WTC11 (cell line): ENCODE data around the gene TBRG4. TPM values are rescaled to one million over a fixed set of nuclear protein-coding genes. Genes with fewer than 3 reads are reported as not detected.

Experiments used
- ATAC-seq: fragments of 200-7000 bp; cut with Tn5 transposase; 2 replicates; pipeline ENCODE4 v1.10.0; 2021; ENCODE audit warnings: mild to moderate bottlenecking, moderate library complexity
- CTCF ChIA-PET: fragments of 300-600 bp; sonication (Branson Sonifier 250); formaldehyde crosslinking; loops from one replicate; lab custom pipeline; 2021; ENCODE audit warnings: antibody characterized with exemption; lab: Charles Lee
- POLR2A ChIA-PET: fragments of 350-600 bp; sonication (Branson Sonifier 250); formaldehyde crosslinking; loops from one replicate; lab custom pipeline; 2021; ENCODE audit warnings: antibody characterized with exemption; lab: Charles Lee
- DNase-seq: peaks from one replicate; pipeline ENCODE4 v3.0.0; 2021; ENCODE audit warnings: low spot score
- H3K27ac Mint-ChIP-seq: 2 replicates; pipeline ENCODE4 v1.8.0; 2021; ENCODE audit warnings: mixed read lengths
- H3K27me3 Mint-ChIP-seq: 2 replicates; pipeline ENCODE4 v1.8.0; 2021; ENCODE audit warnings: low read depth, mild to moderate bottlenecking, moderate library complexity, mixed read lengths
- H3K36me3 Mint-ChIP-seq: 2 replicates; pipeline ENCODE4 v1.8.0; 2021; ENCODE audit warnings: mixed read lengths
- H3K4me1 Mint-ChIP-seq: 2 replicates; pipeline ENCODE4 v1.8.0; 2022; ENCODE audit warnings: mixed read lengths
- H3K4me3 Mint-ChIP-seq: 2 replicates; pipeline ENCODE4 v1.8.0; 2021; ENCODE audit warnings: mild to moderate bottlenecking, moderate library complexity, mixed read lengths
- H3K9me3 Mint-ChIP-seq: 2 replicates; pipeline ENCODE4 v1.8.0; 2021; ENCODE audit warnings: mixed read lengths
- E2F1 ChIP-seq: sonication (generic); formaldehyde crosslinking; IDR thresholded peaks from 2 replicates; pipeline ENCODE4 v1.8.0; 2022; ENCODE audit warnings: mild to moderate bottlenecking, missing genetic modification reagents
- ETV6 ChIP-seq: sonication (generic); formaldehyde crosslinking; IDR thresholded peaks from 2 replicates; pipeline ENCODE4 v1.8.1; 2022; ENCODE audit warnings: mild to moderate bottlenecking, missing genetic modification reagents
- HMGA2 ChIP-seq: fragments of 250-450 bp; sonication (Bioruptor Pico); IDR thresholded peaks from 2 replicates; pipeline ENCODE4 v1.4.0; 2021; ENCODE audit warnings: mild to moderate bottlenecking, moderate library complexity
- JAZF1 ChIP-seq: fragments of 250-450 bp; sonication (Bioruptor Pico); IDR thresholded peaks from 2 replicates; pipeline ENCODE4 v1.9.0; 2021; ENCODE audit warnings: moderate library complexity, mild to moderate bottlenecking, inconsistent platforms
- NR2C2 ChIP-seq: sonication (generic); formaldehyde crosslinking; IDR thresholded peaks from 2 replicates; pipeline ENCODE4 v1.8.0; 2022; ENCODE audit warnings: mild to moderate bottlenecking, missing genetic modification reagents
- OVOL2 ChIP-seq: fragments of 250-450 bp; sonication (Bioruptor Pico); IDR thresholded peaks from 2 replicates; pipeline ENCODE4 v1.9.0; 2021; ENCODE audit warnings: mild to moderate bottlenecking, borderline replicate concordance
- ZNF138 ChIP-seq: sonication (generic); formaldehyde crosslinking; conservative IDR thresholded peaks from 2 replicates; pipeline ENCODE4 v1.8.1; 2022; ENCODE audit warnings: mild to moderate bottlenecking, moderate library complexity, missing genetic modification reagents
- ZNF532 ChIP-seq: fragments of 250-450 bp; sonication (Bioruptor Pico); IDR thresholded peaks from 2 replicates; pipeline ENCODE4 v1.9.0; 2021; ENCODE audit warnings: mild to moderate bottlenecking, borderline replicate concordance
- total RNA-seq: library from RNA; stranded (reverse); gene quantifications from 3 replicates; pipeline ENCODE4 v1.2.3, GENCODE V29; 2021
- TF ChIP-seq, protein P1 (sequence below): fragments of 250-450 bp; sonication (Bioruptor Pico); conservative IDR thresholded peaks from 2 replicates; pipeline ENCODE4 v1.9.0; 2021; ENCODE audit warnings: mild to moderate bottlenecking
- TF ChIP-seq, protein P2 (sequence below): sonication (generic); formaldehyde crosslinking; IDR thresholded peaks from 2 replicates; pipeline ENCODE4 v1.8.1; 2022; ENCODE audit warnings: mild to moderate bottlenecking, missing genetic modification reagents, moderate library complexity, borderline replicate concordance
- TF ChIP-seq, protein P3 (sequence below): sonication (generic); formaldehyde crosslinking; IDR thresholded peaks from 2 replicates; pipeline ENCODE4 v1.8.0; 2022; ENCODE audit warnings: mild to moderate bottlenecking, missing genetic modification reagents
- TF ChIP-seq, protein P4 (sequence below): sonication (generic); formaldehyde crosslinking; IDR thresholded peaks from 2 replicates; pipeline ENCODE4 v1.8.1; 2023; ENCODE audit warnings: mild to moderate bottlenecking, missing genetic modification reagents, borderline replicate concordance
- TF ChIP-seq, protein P5 (sequence below): sonication (generic); formaldehyde crosslinking; IDR thresholded peaks from 2 replicates; pipeline ENCODE4 v1.8.0; 2022; ENCODE audit warnings: mild to moderate bottlenecking, missing genetic modification reagents
- TF ChIP-seq, protein P6 (sequence below): fragments of 250-450 bp; sonication (Bioruptor Pico); IDR thresholded peaks from 2 replicates; pipeline ENCODE4 v2.1.2; 2022; ENCODE audit warnings: mild to moderate bottlenecking, moderate library complexity
- TF ChIP-seq, protein P7 (sequence below): fragments of 250-450 bp; sonication (Bioruptor Pico); IDR thresholded peaks from 2 replicates; pipeline ENCODE4 v1.9.0; 2021; ENCODE audit warnings: moderate library complexity, mild to moderate bottlenecking, inconsistent platforms, borderline replicate concordance
- TF ChIP-seq, protein P8 (sequence below): sonication (generic); formaldehyde crosslinking; IDR thresholded peaks from 2 replicates; pipeline ENCODE4 v1.8.1; 2023; ENCODE audit warnings: mild to moderate bottlenecking, missing genetic modification reagents, moderate library complexity

TBRG4 gene
- total RNA-seq, 1 experiment from 2014 or later = 167 TPM

GRCh38 chr7:45066409-45066808, 45.1 kb downstream of the TBRG4 start (continued):
- TF ChIP-seq ETV6 = no peak

DNA sequence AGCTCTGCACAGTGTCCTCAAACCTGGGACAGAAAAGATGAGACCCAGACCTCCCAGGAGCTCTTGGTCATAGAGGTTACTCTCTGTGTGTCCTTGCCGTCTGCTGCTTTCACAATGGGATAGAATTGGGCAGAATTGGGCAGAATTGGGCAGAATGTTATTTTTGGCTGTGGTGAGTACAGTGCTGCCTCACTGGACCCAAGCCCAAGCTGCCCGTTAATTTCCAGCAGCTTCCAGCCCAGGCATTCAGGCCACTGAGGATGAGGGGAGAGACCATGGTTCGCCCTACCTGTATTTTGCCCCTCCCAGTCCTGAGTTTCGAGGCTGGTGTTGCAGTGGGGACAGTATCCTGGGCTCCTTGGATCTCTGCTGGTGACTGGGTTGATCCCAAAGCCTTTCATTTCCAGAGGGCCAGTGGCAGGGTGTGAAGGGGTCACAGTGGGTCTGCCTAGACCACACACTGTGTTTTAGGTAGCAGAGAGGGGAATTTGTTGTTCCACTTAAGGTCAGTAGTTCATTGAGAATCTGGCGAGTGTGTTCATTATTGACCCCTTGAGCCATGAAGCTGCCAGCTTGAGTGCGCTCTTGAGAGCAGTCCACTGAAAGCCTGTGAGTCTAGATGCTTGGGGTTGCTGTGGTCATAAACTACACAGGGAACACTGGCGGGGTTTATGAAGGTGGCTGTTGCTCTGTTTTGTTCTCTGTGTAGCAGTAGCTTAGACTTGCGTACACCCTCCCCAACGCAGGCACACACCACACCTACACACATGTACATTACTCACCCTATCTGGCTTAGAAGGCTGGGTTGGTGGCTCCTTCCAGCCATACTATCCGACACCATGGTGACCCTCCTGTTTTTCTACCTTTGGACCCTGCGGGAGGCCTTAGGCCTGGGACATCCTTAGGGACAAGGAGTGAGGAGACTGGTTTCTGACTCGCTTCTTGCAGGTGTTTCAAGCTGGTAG, 46.2 kb downstream of the TBRG4 start:
- Mint-ChIP-seq H3K9me3 (no peaks in the 10 kb centered on the region), H3K27me3 (no peaks in the 10 kb centered on the region), H3K4me1 (no peaks in the 10 kb centered on the region), H3K36me3 (peaks cover 3% of the 10 kb centered on the region; the same call in 1 of the 2 replicates), H3K4me3 (no peak overlapping the region), H3K27ac (no peak overlapping the region)
- ChIA-PET POLR2A (no interaction called here), CTCF (no interaction called here)
- ATAC-seq = no peak
- DNase-seq = no peak
- TF ChIP-seq HMGA2 (CRISPR knock-in tag) (no peak), E2F1 (CRISPR knock-in tag) (no peak), OVOL2 (no peak), ZNF532 (CRISPR knock-in tag) (no peak), ZNF138 (CRISPR knock-in tag) (no peak), JAZF1 (CRISPR knock-in tag) (no peak), NR2C2 (CRISPR knock-in tag) (no peak)
- TF ChIP-seq, protein P1, sequence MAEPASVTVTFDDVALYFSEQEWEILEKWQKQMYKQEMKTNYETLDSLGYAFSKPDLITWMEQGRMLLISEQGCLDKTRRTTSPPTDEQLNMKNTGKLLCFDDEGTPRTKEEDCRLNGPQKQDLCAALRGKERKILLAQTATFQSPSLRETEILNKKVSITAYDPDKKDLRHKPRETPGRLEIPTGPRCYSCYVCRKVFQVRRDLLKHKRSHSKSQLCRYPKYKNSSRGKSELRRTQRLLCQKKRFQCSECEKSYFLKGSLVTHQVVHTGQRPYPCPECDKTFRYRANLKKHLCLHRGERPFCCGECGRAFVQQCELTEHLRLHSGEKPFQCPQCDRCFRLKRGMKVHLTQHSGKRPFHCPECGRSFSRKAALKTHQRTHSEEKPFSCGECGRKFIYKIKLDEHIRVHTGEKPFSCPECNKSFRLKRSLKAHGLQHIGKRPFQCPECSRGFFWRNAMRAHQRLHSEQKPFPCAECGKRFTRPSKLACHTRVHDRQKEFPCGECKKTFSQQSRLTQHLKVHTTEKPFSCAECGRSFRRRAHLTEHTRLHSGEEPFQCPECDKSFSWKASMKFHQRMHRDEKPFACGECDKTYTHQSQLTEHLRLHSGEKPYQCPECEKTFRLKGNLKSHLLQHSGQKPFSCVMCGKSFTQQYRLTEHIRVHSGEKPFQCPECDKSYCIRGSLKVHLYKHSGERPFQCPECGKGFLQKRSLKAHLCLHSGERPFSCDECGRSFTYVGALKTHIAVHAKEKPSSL = no peak
- TF ChIP-seq, protein P2, sequence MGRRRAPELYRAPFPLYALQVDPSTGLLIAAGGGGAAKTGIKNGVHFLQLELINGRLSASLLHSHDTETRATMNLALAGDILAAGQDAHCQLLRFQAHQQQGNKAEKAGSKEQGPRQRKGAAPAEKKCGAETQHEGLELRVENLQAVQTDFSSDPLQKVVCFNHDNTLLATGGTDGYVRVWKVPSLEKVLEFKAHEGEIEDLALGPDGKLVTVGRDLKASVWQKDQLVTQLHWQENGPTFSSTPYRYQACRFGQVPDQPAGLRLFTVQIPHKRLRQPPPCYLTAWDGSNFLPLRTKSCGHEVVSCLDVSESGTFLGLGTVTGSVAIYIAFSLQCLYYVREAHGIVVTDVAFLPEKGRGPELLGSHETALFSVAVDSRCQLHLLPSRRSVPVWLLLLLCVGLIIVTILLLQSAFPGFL = no peak
- TF ChIP-seq, protein P3, sequence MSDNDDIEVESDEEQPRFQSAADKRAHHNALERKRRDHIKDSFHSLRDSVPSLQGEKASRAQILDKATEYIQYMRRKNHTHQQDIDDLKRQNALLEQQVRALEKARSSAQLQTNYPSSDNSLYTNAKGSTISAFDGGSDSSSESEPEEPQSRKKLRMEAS (CRISPR knock-in tag) = no peak
- TF ChIP-seq, protein P4, sequence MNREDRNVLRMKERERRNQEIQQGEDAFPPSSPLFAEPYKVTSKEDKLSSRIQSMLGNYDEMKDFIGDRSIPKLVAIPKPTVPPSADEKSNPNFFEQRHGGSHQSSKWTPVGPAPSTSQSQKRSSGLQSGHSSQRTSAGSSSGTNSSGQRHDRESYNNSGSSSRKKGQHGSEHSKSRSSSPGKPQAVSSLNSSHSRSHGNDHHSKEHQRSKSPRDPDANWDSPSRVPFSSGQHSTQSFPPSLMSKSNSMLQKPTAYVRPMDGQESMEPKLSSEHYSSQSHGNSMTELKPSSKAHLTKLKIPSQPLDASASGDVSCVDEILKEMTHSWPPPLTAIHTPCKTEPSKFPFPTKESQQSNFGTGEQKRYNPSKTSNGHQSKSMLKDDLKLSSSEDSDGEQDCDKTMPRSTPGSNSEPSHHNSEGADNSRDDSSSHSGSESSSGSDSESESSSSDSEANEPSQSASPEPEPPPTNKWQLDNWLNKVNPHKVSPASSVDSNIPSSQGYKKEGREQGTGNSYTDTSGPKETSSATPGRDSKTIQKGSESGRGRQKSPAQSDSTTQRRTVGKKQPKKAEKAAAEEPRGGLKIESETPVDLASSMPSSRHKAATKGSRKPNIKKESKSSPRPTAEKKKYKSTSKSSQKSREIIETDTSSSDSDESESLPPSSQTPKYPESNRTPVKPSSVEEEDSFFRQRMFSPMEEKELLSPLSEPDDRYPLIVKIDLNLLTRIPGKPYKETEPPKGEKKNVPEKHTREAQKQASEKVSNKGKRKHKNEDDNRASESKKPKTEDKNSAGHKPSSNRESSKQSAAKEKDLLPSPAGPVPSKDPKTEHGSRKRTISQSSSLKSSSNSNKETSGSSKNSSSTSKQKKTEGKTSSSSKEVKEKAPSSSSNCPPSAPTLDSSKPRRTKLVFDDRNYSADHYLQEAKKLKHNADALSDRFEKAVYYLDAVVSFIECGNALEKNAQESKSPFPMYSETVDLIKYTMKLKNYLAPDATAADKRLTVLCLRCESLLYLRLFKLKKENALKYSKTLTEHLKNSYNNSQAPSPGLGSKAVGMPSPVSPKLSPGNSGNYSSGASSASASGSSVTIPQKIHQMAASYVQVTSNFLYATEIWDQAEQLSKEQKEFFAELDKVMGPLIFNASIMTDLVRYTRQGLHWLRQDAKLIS (CRISPR knock-in tag) = no peak
- TF ChIP-seq, protein P5, sequence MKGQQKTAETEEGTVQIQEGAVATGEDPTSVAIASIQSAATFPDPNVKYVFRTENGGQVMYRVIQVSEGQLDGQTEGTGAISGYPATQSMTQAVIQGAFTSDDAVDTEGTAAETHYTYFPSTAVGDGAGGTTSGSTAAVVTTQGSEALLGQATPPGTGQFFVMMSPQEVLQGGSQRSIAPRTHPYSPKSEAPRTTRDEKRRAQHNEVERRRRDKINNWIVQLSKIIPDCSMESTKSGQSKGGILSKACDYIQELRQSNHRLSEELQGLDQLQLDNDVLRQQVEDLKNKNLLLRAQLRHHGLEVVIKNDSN (CRISPR knock-in tag) = no peak
- TF ChIP-seq, protein P6, sequence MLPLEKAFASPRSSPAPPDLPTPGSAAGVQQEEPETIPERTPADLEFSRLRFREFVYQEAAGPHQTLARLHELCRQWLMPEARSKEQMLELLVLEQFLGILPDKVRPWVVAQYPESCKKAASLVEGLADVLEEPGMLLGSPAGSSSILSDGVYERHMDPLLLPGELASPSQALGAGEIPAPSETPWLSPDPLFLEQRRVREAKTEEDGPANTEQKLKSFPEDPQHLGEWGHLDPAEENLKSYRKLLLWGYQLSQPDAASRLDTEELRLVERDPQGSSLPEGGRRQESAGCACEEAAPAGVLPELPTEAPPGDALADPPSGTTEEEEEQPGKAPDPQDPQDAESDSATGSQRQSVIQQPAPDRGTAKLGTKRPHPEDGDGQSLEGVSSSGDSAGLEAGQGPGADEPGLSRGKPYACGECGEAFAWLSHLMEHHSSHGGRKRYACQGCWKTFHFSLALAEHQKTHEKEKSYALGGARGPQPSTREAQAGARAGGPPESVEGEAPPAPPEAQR (CRISPR knock-in tag) = no peak
- TF ChIP-seq, protein P7, sequence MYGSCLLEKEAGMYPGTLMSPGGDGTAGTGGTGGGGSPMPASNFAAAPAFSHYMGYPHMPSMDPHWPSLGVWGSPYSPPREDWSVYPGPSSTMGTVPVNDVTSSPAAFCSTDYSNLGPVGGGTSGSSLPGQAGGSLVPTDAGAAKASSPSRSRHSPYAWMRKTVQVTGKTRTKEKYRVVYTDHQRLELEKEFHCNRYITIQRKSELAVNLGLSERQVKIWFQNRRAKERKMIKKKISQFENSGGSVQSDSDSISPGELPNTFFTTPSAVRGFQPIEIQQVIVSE (CRISPR knock-in tag) = no peak
- TF ChIP-seq, protein P8, sequence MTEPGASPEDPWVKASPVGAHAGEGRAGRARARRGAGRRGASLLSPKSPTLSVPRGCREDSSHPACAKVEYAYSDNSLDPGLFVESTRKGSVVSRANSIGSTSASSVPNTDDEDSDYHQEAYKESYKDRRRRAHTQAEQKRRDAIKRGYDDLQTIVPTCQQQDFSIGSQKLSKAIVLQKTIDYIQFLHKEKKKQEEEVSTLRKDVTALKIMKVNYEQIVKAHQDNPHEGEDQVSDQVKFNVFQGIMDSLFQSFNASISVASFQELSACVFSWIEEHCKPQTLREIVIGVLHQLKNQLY = no peak
